Trophoblast cell (in vitro differentiated cells and primary cell): Measurements from ENCODE around the gene TRIM71.

Source experiments
- DNase-seq, 2 donors: peaks; one replicate each; pipeline ENCODE4 v3.0.0-alpha.2; 2016
- H2AFZ ChIP-seq: 2 replicates; pipeline ENCODE4 v1.6.1; 2013; ENCODE audit warnings: low read length, moderate library complexity, mild to moderate bottlenecking; ENCODE audit not compliant: insufficient read depth, poor library complexity
- H2AK5ac ChIP-seq: 2 replicates; pipeline ENCODE4 v1.6.1; 2013; ENCODE audit warnings: mild to moderate bottlenecking, low read length
- H2BK120ac ChIP-seq: 2 replicates; pipeline ENCODE4 v1.6.1; 2013; ENCODE audit warnings: low read length, mild to moderate bottlenecking, moderate library complexity; ENCODE audit not compliant: insufficient read depth, poor library complexity
- H2BK12ac ChIP-seq: 2 replicates; pipeline ENCODE4 v1.6.1; 2013; ENCODE audit warnings: mild to moderate bottlenecking, low read length, moderate library complexity
- H2BK5ac ChIP-seq: 2 replicates; pipeline ENCODE4 v1.6.1; 2013; ENCODE audit warnings: low read length, low read depth, moderate library complexity, mild to moderate bottlenecking; ENCODE audit not compliant: poor library complexity
- H3K14ac ChIP-seq: 2 replicates; pipeline ENCODE4 v1.6.1; 2013; ENCODE audit warnings: mild to moderate bottlenecking, low read length
- H3K18ac ChIP-seq: 2 replicates; pipeline ENCODE4 v1.6.1; 2013; ENCODE audit warnings: mild to moderate bottlenecking, low read length
- H3K23ac ChIP-seq: 2 replicates; pipeline ENCODE4 v1.6.1; 2013; ENCODE audit warnings: low read length
- H3K27ac ChIP-seq: 2 replicates; pipeline ENCODE4 v1.5.1; 2013; ENCODE audit warnings: low read depth, mild to moderate bottlenecking, inconsistent platforms, low read length, moderate library complexity
- H3K27me3 ChIP-seq: 2 replicates; pipeline ENCODE4 v1.6.1; 2013; ENCODE audit warnings: inconsistent platforms, mild to moderate bottlenecking, low read length, moderate library complexity; ENCODE audit not compliant: insufficient read depth
- H3K36me3 ChIP-seq, 2 experiments: 1 replicate in 1 of 2; 2 replicates in 1 of 2; pipeline ENCODE4 v1.6.1; 2013; ENCODE audit warnings: low read length in 2 of 2, mild to moderate bottlenecking in 2 of 2, moderate library complexity in 1 of 2; ENCODE audit not compliant: insufficient read depth in 2 of 2, control insufficient read depth in 1 of 2
- H3K4ac ChIP-seq: 2 replicates; pipeline ENCODE4 v1.6.1; 2013; ENCODE audit warnings: low read depth, mild to moderate bottlenecking, low read length, moderate library complexity
- H3K4me1 ChIP-seq, 2 experiments: 1 replicate in 1 of 2; 2 replicates in 1 of 2; pipeline ENCODE4 v1.6.1; 2013; ENCODE audit warnings: low read length in 2 of 2, mild to moderate bottlenecking in 2 of 2, moderate library complexity in 1 of 2; ENCODE audit not compliant: insufficient read depth in 2 of 2, control insufficient read depth in 1 of 2
- H3K4me2 ChIP-seq: 2 replicates; pipeline ENCODE4 v1.6.1; 2013; ENCODE audit warnings: inconsistent platforms, mild to moderate bottlenecking, low read length, moderate library complexity
- H3K4me3 ChIP-seq: 2 replicates; pipeline ENCODE4 v1.5.1; 2013; ENCODE audit warnings: mild to moderate bottlenecking, low read depth, low read length, inconsistent platforms
- H3K79me1 ChIP-seq: one replicate; pipeline ENCODE4 v1.6.1; 2013; ENCODE audit warnings: low read length
- H3K79me2 ChIP-seq: 2 replicates; pipeline ENCODE4 v1.6.1; 2013; ENCODE audit warnings: low read length, mild to moderate bottlenecking; ENCODE audit not compliant: control insufficient read depth, insufficient read depth, poor library complexity
- H3K9ac ChIP-seq: 2 replicates; pipeline ENCODE4 v1.6.1; 2013; ENCODE audit warnings: mild to moderate bottlenecking, low read length
- H3K9me3 ChIP-seq: 2 replicates; pipeline ENCODE4 v1.6.1; 2013; ENCODE audit warnings: low read depth, mild to moderate bottlenecking, control low read depth, inconsistent platforms, low read length; ENCODE audit not compliant: insufficient read depth
- H4K12ac ChIP-seq: 2 replicates; pipeline ENCODE4 v1.6.1; 2013; ENCODE audit warnings: low read depth, mild to moderate bottlenecking, low read length, moderate library complexity
- H4K8ac ChIP-seq: 2 replicates; pipeline ENCODE4 v1.6.1; 2013; ENCODE audit warnings: low read depth, mild to moderate bottlenecking, low read length, moderate library complexity
- H4K91ac ChIP-seq: one replicate; pipeline ENCODE4 v1.6.1; 2013; ENCODE audit warnings: low read depth, mild to moderate bottlenecking, low read length, moderate library complexity
- WGBS: extraction: QIAGEN DNeasy Blood & Tissue Kit; methylation state at CpG from one replicate; pipeline ENCODE4 v1.1.7; 2013; ENCODE audit warnings: missing lambda C conversion rate; ENCODE audit not compliant: insufficient read length, insufficient coverage; ENCODE audit errors: extremely low coverage; 5-methylcytosine and 5-hydroxymethylcytosine counted together

TRIM71 gene

DNA sequence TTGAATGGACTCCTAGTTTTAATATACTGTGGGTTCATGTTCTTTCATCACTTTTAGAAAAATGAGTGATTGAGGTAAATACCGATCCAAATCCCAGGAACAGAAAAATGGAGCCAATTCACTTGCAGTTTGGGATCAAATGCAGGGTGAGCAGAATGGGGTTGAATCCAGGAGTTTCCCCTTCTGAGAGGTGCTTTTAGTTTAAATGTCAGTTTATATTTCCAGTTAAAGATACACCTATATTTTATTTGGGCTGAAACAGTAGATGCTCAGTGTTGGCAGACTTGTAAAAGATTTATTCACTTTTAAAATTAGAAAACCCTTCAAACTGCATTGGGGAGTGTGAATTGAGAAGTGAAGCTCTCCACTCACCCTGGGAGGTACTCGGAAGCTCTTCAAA, 2.6 kb downstream of the TRIM71 start:
- no peak overlapping the region for H4K91ac ChIP-seq
- no peak overlapping the region for H3K27ac ChIP-seq
- no CpG with 5 or more reads among the region's 2 CpGs for WGBS
- DNase-seq: no peak
- H2AFZ ChIP-seq: no peak overlapping the region
- H3K4ac ChIP-seq: peak overlapping the region; percentile 48
- H3K4me1 ChIP-seq: peaks cover 13 to 14% of the 10 kb centered on the region in 2 experiments
- H2BK5ac ChIP-seq: no peak overlapping the region
- no peak overlapping the region for H2AK5ac ChIP-seq
- no peak overlapping the region for H2BK120ac ChIP-seq
- H3K27me3 ChIP-seq: no peaks in the 10 kb centered on the region
- peak overlapping the region; percentile 85 for H3K4me2 ChIP-seq
- H3K9me3 ChIP-seq: no peaks in the 10 kb centered on the region
- H3K14ac ChIP-seq: no peak overlapping the region
- H3K18ac ChIP-seq: no peak overlapping the region
- H3K9ac ChIP-seq: no peak overlapping the region
- no peak overlapping the region for H4K8ac ChIP-seq
- H3K4me3 ChIP-seq: no peak overlapping the region
- H2BK12ac ChIP-seq: no peak overlapping the region
- H4K12ac ChIP-seq: no peak overlapping the region
- peaks cover 4 to 17% of the 10 kb centered on the region in 2 experiments for H3K36me3 ChIP-seq
- peaks cover 64% of the 10 kb centered on the region for H3K79me2 ChIP-seq
- peaks cover 48% of the 10 kb centered on the region for H3K79me1 ChIP-seq
- no peak overlapping the region for H3K23ac ChIP-seq

DNA sequence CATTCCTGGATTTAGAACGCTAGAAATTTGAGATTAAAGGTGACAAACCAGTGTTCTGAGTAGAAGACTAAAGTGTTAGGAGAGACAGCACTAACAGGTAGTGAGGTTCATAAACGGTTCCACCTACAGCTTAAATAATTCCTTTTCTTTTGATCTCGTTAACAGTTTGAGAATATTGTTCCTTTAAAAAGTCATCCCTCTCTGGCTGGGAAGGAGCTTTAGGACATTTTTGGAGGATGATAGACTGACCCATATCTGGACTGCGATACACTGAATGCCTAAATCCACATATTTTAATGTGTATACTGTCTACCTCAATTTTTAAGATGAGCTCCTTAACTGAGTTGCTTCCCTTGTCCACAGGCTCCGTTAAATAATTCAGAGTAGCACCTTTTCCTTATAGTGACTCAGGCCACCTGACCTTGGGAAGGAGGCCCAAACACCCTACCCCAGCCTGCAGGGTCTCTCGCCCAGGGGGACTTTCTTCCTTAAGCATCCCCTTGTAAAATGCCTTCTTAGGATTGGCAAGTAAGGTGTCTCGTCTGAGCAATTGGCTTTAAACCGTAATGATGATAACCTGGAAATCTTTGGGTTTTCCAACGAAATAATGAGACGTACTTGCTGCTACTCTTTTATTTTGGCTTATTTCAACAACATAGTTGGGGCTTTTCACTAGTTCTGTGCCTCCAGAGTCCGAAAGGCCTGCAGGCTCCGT, 3.3 kb downstream of the TRIM71 start:
- Histone ChIP-seq H2BK5ac (peak overlapping the region; percentile 68), H2BK120ac (peak overlapping the region; percentile 54), H2AFZ (no peak overlapping the region), H3K4me1 (peaks cover 9 to 10% of the 10 kb centered on the region in 2 experiments), H4K91ac (no peak overlapping the region), H3K18ac (no peak overlapping the region), H3K9ac (no peak overlapping the region), H3K4me2 (peak overlapping the region; percentile 85), H3K36me3 (peaks cover 4 to 17% of the 10 kb centered on the region in 2 experiments), H3K4me3 (peak overlapping the region; percentile 55), H2BK12ac (no peak overlapping the region), H3K27me3 (no peaks in the 10 kb centered on the region), H3K14ac (no peak overlapping the region), H3K79me1 (peaks cover 43% of the 10 kb centered on the region), H3K4ac (peak overlapping the region; percentile 81), H4K12ac (peak overlapping the region; percentile 84), H4K8ac (peak overlapping the region; percentile 15), H3K9me3 (no peaks in the 10 kb centered on the region), H3K27ac (peak overlapping the region; percentile 70), H2AK5ac (no peak overlapping the region), H3K79me2 (peaks cover 64% of the 10 kb centered on the region), H3K23ac (no peak overlapping the region)
- DNase-seq: no peak
- WGBS: no CpG with 5 or more reads among the region's 12 CpGs

DNA sequence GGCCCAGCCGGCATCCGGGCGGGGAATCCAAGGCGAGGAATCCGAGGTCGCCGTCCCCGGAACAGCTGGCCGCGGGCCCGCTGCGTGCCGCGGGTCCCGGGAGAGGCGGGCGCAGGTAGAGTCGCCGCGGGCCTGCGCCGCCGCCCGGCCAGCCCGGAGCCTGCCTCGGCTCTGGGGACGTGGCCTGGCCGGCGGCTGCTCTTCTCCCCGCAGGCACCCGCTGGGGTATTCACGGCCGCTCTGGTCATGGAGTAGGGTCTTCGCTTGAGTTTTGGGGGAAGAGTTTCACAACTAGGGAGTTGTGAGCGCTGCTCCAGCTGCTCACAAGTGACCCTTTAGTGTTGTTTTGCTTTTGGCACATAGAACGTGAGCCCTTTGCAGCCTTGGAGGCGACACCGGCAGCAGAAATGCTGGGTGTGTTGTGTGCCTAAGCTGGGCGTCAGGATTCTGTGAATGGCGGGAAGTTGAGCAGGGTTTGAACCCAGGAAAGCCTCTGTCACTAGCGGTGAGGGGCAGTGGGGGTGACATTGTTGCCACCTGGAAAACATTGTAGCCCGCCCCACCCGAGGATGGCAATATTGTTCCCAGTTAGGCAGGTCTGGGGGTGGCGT, 4.0 kb downstream of the TRIM71 start:
- Histone ChIP-seq H4K8ac (peak overlapping the region; percentile 15), H3K9ac (peak overlapping the region; percentile 77), H2AFZ (no peak overlapping the region), H3K4me1 (peaks cover 9 to 10% of the 10 kb centered on the region in 2 experiments), H3K18ac (peak overlapping the region; percentile 77), H3K4ac (peak overlapping the region; percentile 81), H4K12ac (peak overlapping the region; percentile 35), H3K23ac (peak overlapping the region; percentile 3), H3K79me2 (peaks cover 62% of the 10 kb centered on the region), H3K27ac (peak overlapping the region; percentile 70), H3K9me3 (no peaks in the 10 kb centered on the region), H2BK5ac (peak overlapping the region; percentile 68), H2AK5ac (peak overlapping the region; percentile 73), H2BK12ac (peak overlapping the region; percentile 8), H3K4me2 (peak overlapping the region; percentile 85), H4K91ac (peak overlapping the region; percentile 60), H3K36me3 (peaks cover 4 to 17% of the 10 kb centered on the region in 2 experiments), H3K4me3 (peak overlapping the region; percentile 55), H2BK120ac (peak overlapping the region; percentile 10), H3K14ac (peak overlapping the region; percentile 84), H3K27me3 (no peaks in the 10 kb centered on the region), H3K79me1 (peaks cover 39% of the 10 kb centered on the region)
- peak; percentile 57 to 68 for DNase-seq
- WGBS: no CpG with 5 or more reads among the region's 44 CpGs

DNA sequence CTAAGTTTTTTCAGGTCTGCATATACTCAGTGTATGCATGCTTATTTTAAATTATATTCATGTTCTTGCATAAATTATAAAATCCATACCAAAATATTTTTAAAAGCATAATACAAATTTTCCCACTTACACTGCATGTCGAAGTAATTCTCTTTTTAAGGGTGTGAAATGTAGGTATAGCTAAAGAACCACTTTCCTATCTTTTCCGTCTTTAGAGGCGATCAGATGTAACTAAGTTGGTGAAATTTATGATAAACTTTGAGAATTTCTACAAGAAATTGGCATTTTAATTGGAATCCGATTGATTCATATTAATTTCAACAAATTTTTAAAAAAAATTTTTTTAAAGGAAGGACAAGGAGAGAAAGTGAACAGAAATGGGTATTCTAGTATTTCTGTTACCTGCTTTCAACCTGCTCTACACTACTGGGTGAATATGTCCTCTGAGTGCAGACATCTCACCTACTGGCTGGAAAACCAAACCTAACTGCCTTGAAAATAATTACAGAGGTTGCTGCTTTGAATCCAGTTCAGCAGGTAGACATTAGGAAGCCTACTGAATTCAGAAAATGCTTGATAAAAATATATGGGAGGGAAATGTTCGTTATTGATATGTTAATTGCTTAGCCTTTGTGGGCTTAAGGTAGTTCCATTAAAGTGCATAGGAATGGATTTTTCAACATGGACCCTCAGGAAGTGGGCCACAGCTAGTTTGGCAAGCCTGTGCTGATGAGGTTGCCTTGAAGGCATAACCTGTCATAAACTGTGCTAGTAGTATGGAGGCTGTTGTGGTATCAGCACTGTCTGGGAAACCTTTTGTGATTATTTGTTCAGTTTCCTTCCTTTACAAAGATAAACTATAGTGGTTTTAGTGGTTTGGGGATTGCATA, 5.1 kb downstream of the TRIM71 start:
- no CpG with 5 or more reads among the region's 5 CpGs for WGBS
- Histone ChIP-seq H3K9ac (no peak overlapping the region), H2AFZ (no peak overlapping the region), H2BK5ac (no peak overlapping the region), H3K4me2 (no peak overlapping the region), H2BK12ac (no peak overlapping the region), H3K27ac (no peak overlapping the region), H3K9me3 (no peaks in the 10 kb centered on the region), H4K8ac (no peak overlapping the region), H3K18ac (no peak overlapping the region), H3K27me3 (no peaks in the 10 kb centered on the region), H3K4ac (peak overlapping the region; percentile 60), H3K79me1 (peaks cover 28% of the 10 kb centered on the region), H4K12ac (no peak overlapping the region), H3K14ac (no peak overlapping the region), H2AK5ac (no peak overlapping the region), H3K23ac (no peak overlapping the region), H3K36me3 (peaks cover 4 to 17% of the 10 kb centered on the region in 2 experiments), H3K79me2 (peaks cover 55% of the 10 kb centered on the region), H2BK120ac (no peak overlapping the region), H4K91ac (no peak overlapping the region), H3K4me1 (peaks cover 9 to 13% of the 10 kb centered on the region in 2 experiments), H3K4me3 (no peak overlapping the region)
- no peak for DNase-seq
